Testis (tissue), 2 donors: ENCODE measurements around the gene NAP1L4.

ENCODE experiments used
- CTCF ChIP-seq, 3 experiments: fragments of 450-650 bp in 2 of 3; fragments of 200-600 bp in 1 of 3; sonication (generic) in 1 of 3; IDR thresholded peaks; one replicate each; pipeline ENCODE4 v1.5.1; 2016 to 2019; ENCODE audit warnings: antibody characterized with exemption in 3 of 3, mild to moderate bottlenecking in 2 of 3, moderate library complexity in 1 of 3
- POLR2A ChIP-seq: fragments of 450-650 bp; IDR thresholded peaks from one replicate; pipeline ENCODE4 v1.6.1; 2017; ENCODE audit warnings: antibody characterized with exemption, mild to moderate bottlenecking, moderate library complexity

- no peak for TF ChIP-seq CTCF (IDR thresholded peaks at IDR 0.05)
- no peak for TF ChIP-seq POLR2A
Measured at GRCh38 chr11:2992234-2992996, at the start of gene NAP1L4.
